Glutamatergic neuron (in vitro differentiated cells): ENCODE results near the gene PHKB. TPM values are rescaled to one million over a fixed set of nuclear protein-coding genes. Genes with fewer than 3 reads are reported as not detected.

Experiments used
- DNase-seq: peaks from one replicate; pipeline ENCODE4 v3.0.0; 2022
- H3K27ac Mint-ChIP-seq: one replicate; pipeline ENCODE4 v1.8.0; 2020; ENCODE audit warnings: mild to moderate bottlenecking, mixed read lengths, inconsistent platforms; ENCODE audit not compliant: unreplicated experiment
- H3K27me3 Mint-ChIP-seq: one replicate; pipeline ENCODE4 v1.8.0; 2020; ENCODE audit warnings: mild to moderate bottlenecking, moderate library complexity, mixed read lengths, inconsistent platforms; ENCODE audit not compliant: unreplicated experiment
- H3K36me3 Mint-ChIP-seq: one replicate; pipeline ENCODE4 v1.8.0; 2020; ENCODE audit warnings: mild to moderate bottlenecking, mixed read lengths, inconsistent platforms; ENCODE audit not compliant: unreplicated experiment
- H3K4me1 Mint-ChIP-seq: one replicate; pipeline ENCODE4 v1.8.0; 2020; ENCODE audit warnings: mild to moderate bottlenecking, low read depth, mixed read lengths, inconsistent platforms; ENCODE audit not compliant: unreplicated experiment
- H3K4me3 Mint-ChIP-seq: one replicate; pipeline ENCODE4 v1.8.0; 2020; ENCODE audit warnings: mild to moderate bottlenecking, mixed read lengths, inconsistent platforms; ENCODE audit not compliant: unreplicated experiment
- H3K9me3 Mint-ChIP-seq: one replicate; pipeline ENCODE4 v1.8.0; 2020; ENCODE audit warnings: mild to moderate bottlenecking, moderate library complexity, mixed read lengths, inconsistent platforms; ENCODE audit not compliant: unreplicated experiment
- CTCF ChIP-seq: fragments of 200-600 bp; sonication (generic); IDR thresholded peaks from one replicate; pipeline ENCODE4 v1.5.0; 2021; ENCODE audit not compliant: partially characterized antibody, unreplicated experiment
- total RNA-seq: library from RNA; stranded (reverse); fragmentation: NEBNext Ultra II Directional; extraction: Animal tissue kit (Norgen Biotek cat#: 25700); gene quantifications from one replicate; pipeline ENCODE4 v1.2.1, GENCODE V29; 2021; ENCODE audit not compliant: unreplicated experiment

PHKB gene
- total RNA-seq, 1 donor from 2014 or later = 123 TPM

DNA sequence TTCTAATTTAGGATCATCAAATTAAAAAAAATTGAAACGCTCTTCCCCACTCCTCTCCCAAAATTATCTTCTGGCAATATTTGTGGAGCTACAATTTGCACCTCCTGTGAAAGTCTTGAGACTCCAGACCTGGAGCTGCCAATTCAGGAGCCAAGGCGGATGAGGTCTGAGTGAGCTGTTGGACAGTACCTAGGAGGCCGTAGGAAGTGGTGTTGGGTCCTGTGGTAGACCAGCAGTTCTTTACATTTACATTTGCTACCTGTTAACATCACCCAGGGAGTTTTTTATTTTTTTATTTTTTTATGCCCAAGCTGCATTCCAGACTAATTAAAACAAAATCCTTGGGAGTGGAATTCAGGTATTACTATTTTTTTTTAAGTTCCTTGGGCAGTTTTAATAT, 271.0 kb downstream of the PHKB start:
- Mint-ChIP-seq H3K36me3 (no peaks in the 10 kb centered on the region), H3K9me3 (no peaks in the 10 kb centered on the region), H3K4me3 (no peak overlapping the region), H3K27me3 (no peaks in the 10 kb centered on the region), H3K4me1 (no peaks in the 10 kb centered on the region), H3K27ac (no peak overlapping the region)
- no peak for TF ChIP-seq CTCF
- DNase-seq = no peak

- Mint-ChIP-seq H3K4me1 (no peaks in the 10 kb centered on the region), H3K27ac (no peak overlapping the region), H3K9me3 (no peaks in the 10 kb centered on the region), H3K4me3 (no peak overlapping the region), H3K27me3 (no peaks in the 10 kb centered on the region), H3K36me3 (no peaks in the 10 kb centered on the region)
- no peak for DNase-seq
- no peak for TF ChIP-seq CTCF
Measured at GRCh38 chr16:47732523-47733111, 271.5 kb downstream of the PHKB start.

DNA sequence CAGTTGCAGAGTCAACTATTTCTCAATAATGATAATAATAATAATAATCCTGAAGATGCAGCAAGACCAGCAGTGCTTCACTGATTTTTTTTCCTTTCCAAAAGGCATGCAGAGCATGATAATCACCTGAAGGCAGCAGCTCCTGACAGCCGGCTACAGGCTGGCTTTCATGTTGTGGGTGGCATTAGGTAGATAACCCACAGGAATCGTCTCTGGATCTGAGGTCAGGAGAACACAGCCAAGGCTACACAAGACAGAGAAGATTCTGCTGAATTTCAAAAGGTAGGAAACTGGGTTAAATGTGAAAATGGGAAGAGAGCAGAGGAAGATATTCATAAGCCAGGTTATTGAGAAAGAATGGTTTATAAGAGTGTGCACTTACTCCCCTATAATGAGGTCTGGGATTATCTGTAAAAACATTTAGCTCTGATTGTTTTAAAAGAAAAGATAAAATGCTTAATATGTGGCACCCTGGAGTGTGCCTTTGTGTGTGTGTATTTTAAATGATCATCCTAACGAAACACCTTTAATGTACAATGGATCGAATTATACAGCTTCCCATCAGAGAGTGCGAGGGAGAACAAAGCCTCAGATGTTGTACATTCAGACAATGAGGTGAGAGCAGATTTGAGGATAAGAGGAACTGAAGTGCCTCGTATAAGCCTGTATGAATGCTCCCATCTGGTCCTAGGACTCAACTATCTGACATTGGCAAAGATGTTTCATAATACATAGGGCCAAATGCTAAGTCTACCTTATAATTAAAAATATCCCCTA, 273.1 kb downstream of the PHKB start:
- H3K27me3 Mint-ChIP-seq = no peaks in the 10 kb centered on the region
- H3K9me3 Mint-ChIP-seq = no peaks in the 10 kb centered on the region
- no peaks in the 10 kb centered on the region for H3K4me1 Mint-ChIP-seq
- no peak for TF ChIP-seq CTCF
- H3K27ac Mint-ChIP-seq = no peak overlapping the region
- no peak for DNase-seq
- no peak overlapping the region for H3K4me3 Mint-ChIP-seq
- H3K36me3 Mint-ChIP-seq = no peaks in the 10 kb centered on the region

DNA sequence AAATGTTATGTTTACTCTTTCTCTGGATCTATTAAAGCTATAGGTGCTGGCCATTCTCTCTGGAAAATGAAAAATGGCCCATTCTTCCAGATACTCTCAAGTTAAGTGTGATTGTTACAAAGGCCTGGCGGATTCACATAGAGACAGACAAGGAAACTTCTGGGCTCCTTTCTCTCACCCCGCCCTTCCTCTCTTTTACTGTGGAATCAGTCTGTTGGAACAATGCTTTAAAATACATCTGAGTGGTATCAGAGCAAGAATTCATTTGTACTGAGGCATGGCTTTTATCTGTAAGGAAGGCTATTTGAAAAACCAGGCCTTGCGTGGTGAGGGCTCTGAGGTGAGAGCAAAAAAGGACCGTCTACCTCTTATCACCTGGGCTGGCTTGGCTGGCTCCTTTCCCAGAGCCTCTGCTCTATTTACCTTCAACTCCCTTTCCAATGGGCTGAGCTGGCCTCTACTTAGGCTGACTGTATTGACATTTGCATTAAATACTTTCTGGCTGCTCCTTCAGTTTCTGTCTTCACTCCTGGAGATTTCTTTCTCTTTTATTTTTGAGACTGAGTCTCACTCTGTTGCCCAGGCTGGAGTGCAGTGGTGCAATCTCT, 274.0 kb downstream of the PHKB start:
- TF ChIP-seq CTCF = no peak
- DNase-seq = no peak
- no peaks in the 10 kb centered on the region for H3K9me3 Mint-ChIP-seq
- H3K4me1 Mint-ChIP-seq = no peaks in the 10 kb centered on the region
- no peak overlapping the region for H3K4me3 Mint-ChIP-seq
- H3K27me3 Mint-ChIP-seq = no peaks in the 10 kb centered on the region
- H3K36me3 Mint-ChIP-seq = no peaks in the 10 kb centered on the region
- no peak overlapping the region for H3K27ac Mint-ChIP-seq

- no peak overlapping the region for H3K27ac Mint-ChIP-seq
- H3K4me3 Mint-ChIP-seq = no peak overlapping the region
- no peaks in the 10 kb centered on the region for H3K4me1 Mint-ChIP-seq
- no peaks in the 10 kb centered on the region for H3K9me3 Mint-ChIP-seq
- no peak for TF ChIP-seq CTCF
- DNase-seq = no peak
- H3K36me3 Mint-ChIP-seq = no peaks in the 10 kb centered on the region
- no peaks in the 10 kb centered on the region for H3K27me3 Mint-ChIP-seq
Measured at GRCh38 chr16:47750371-47750770, 289.2 kb downstream of the PHKB start.
